Mucosa of descending colon (tissue), 3 donors: ENCODE results near the gene LSM3. TPM values are rescaled to one million over a fixed set of nuclear protein-coding genes. Genes with fewer than 3 reads are reported as not detected.

Experiments used
- ATAC-seq: fragments of 200-7000 bp; cut with Tn5 transposase; one replicate; pipeline ENCODE4 v1.9.1; 2020; ENCODE audit warnings: mild to moderate bottlenecking, moderate library complexity
- DNase-seq, 3 donors: peaks; one replicate each; pipeline ENCODE4 v3.0.0-alpha.2; 2020
- H3K36me3 ChIP-seq: fragments of 200-600 bp; one replicate; pipeline ENCODE4 v1.8.0; 2021; ENCODE audit warnings: low read depth, mild to moderate bottlenecking
- H3K4me1 ChIP-seq: fragments of 200-600 bp; one replicate; pipeline ENCODE4 v1.8.0; 2021; ENCODE audit warnings: low read depth, mild to moderate bottlenecking
- H3K4me3 ChIP-seq: fragments of 200-600 bp; one replicate; pipeline ENCODE4 v1.8.0; 2021; ENCODE audit warnings: mild to moderate bottlenecking
- H3K9me3 ChIP-seq: fragments of 200-600 bp; one replicate; pipeline ENCODE4 v1.8.0; 2021; ENCODE audit warnings: mild to moderate bottlenecking
- intact Hi-C, 2 donors: fragments of 100-400 bp; cut with DNase I in 1 of 2; cut with micrococcal nuclease in 1 of 2; formaldehyde crosslinking; loops; one replicate each; pipeline versions ENCODE4 v1.11.0 to v1.11.1; 2022; cut with DNase I, micrococcal nuclease
- total RNA-seq, 3 donors: library from RNA; stranded (reverse); fragmentation: NEBNext Ultra II Directional in 2 of 3; extraction: Animal tissue kit (Norgen Biotek cat#: 25700) in 2 of 3; gene quantifications; one replicate each; pipeline versions ENCODE4 v1.2.1 to v1.2.4, GENCODE V29; 2021 to 2023
- TF ChIP-seq, protein P1 (sequence below): fragments of 200-600 bp; IDR thresholded peaks from one replicate; pipeline ENCODE4 v1.8.0; 2022; ENCODE audit warnings: antibody characterized with exemption, mild to moderate bottlenecking
- donor health status: DM: no; HTN: no; CAD: no; lungs with moderate emphysema.
- donor health status: DM: no; HTN: no; CAD: no.
- donor health status: DM: no; HTN: yes; CAD: no.

The LSM3 gene
- total RNA-seq, 3 donors from 2014 or later, result 8.3 to 13.1 (median 9.8) TPM

DNA sequence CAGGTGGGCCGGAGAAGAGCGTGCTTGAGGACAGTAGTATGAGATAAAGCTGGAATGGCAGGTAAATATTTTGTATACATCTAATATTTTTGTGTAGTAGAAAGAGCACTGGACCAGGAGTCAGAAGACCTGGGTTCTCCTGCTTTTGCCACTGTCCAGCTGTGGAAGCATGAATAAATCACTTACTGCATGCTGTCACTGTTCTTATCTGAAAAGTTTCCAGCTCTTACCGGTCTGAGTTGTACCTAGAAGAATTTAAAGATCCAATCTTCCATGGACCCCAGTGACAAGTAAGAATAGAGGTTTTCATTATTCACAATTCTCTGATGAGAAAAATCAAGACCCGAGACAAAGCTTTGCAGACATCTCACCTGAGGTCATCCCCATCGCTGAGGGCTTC is 6.1 kb upstream of the LSM3 start:
- no peak for ATAC-seq
- H3K9me3 ChIP-seq, result no peaks in the 10 kb centered on the region
- no peak overlapping the region for H3K4me3 ChIP-seq
- peaks cover under 1% of the 10 kb centered on the region for H3K36me3 ChIP-seq
- no peak for DNase-seq
- H3K4me1 ChIP-seq, result peaks cover 6% of the 10 kb centered on the region
- intact Hi-C loops, result no loop called here
- TF ChIP-seq, protein P1, sequence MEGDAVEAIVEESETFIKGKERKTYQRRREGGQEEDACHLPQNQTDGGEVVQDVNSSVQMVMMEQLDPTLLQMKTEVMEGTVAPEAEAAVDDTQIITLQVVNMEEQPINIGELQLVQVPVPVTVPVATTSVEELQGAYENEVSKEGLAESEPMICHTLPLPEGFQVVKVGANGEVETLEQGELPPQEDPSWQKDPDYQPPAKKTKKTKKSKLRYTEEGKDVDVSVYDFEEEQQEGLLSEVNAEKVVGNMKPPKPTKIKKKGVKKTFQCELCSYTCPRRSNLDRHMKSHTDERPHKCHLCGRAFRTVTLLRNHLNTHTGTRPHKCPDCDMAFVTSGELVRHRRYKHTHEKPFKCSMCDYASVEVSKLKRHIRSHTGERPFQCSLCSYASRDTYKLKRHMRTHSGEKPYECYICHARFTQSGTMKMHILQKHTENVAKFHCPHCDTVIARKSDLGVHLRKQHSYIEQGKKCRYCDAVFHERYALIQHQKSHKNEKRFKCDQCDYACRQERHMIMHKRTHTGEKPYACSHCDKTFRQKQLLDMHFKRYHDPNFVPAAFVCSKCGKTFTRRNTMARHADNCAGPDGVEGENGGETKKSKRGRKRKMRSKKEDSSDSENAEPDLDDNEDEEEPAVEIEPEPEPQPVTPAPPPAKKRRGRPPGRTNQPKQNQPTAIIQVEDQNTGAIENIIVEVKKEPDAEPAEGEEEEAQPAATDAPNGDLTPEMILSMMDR, result no peak

GRCh38 chr3:14174483-14174882 is 4.1 kb upstream of the LSM3 start:
- intact Hi-C loops, result no loop called here
- ATAC-seq, result no peak
- no peaks in the 10 kb centered on the region for H3K9me3 ChIP-seq
- TF ChIP-seq, protein P1, result no peak
- DNase-seq, result no peak
- H3K4me1 ChIP-seq, result peaks cover 10% of the 10 kb centered on the region
- no peak overlapping the region for H3K4me3 ChIP-seq
- no peaks in the 10 kb centered on the region for H3K36me3 ChIP-seq

GRCh38 chr3:14175383-14176037 is 3.1 kb upstream of the LSM3 start:
- intact Hi-C loops, result no loop called here
- DNase-seq, result peak in 1 of 3 donors; percentile 19

GRCh38 chr3:14177580-14178246 is 904 bp upstream of the LSM3 start:
- TF ChIP-seq, protein P1, result no peak
- no peaks in the 10 kb centered on the region for H3K9me3 ChIP-seq
- intact Hi-C loops, result no loop called here
- peak; percentile 51 for ATAC-seq
- H3K36me3 ChIP-seq, result no peaks in the 10 kb centered on the region
- H3K4me3 ChIP-seq, result peak overlapping the region; percentile 77
- no peak for DNase-seq
- H3K4me1 ChIP-seq, result peaks cover 10% of the 10 kb centered on the region

More at GRCh38 chr3:14175383-14176037, 3.1 kb upstream of the LSM3 start:
- H3K36me3 ChIP-seq, result no peaks in the 10 kb centered on the region
- no peak overlapping the region for H3K4me3 ChIP-seq
- no peak for ATAC-seq
- H3K9me3 ChIP-seq, result no peaks in the 10 kb centered on the region
- TF ChIP-seq, protein P1, result no peak
- peaks cover 10% of the 10 kb centered on the region for H3K4me1 ChIP-seq

DNA sequence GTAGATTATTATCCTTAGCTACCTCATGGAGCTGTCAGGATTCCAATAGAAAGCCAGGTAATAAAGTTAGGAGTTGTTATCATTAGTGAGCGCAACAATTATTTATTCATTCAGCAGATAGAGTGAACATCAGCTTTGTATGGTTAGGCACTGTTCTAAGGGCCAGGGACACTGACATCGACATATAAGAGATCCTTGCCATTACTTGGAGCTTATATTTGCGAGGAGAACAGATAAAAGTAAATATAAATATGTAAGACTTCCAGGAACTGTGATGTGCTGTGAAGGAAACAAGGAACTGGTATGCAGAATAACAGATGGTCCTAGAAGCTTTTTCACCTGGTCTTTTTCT is 473 bp downstream of the LSM3 start:
- H3K9me3 ChIP-seq, result no peaks in the 10 kb centered on the region
- peak overlapping the region; percentile 77 for H3K4me3 ChIP-seq
- H3K4me1 ChIP-seq, result peaks cover 10% of the 10 kb centered on the region
- DNase-seq (no peak), ATAC-seq (no peak)
- TF ChIP-seq, protein P1, result no peak
- intact Hi-C loops, result no loop called here
- H3K36me3 ChIP-seq, result no peaks in the 10 kb centered on the region
